GM19193 (cell line): Measurements from ENCODE around the gene ITPK1.

Experiments used
- POLR2A ChIP-seq: IDR thresholded peaks from 4 replicates; pipeline ENCODE4 v1.6.1; 2011; ENCODE audit not compliant: insufficient read depth, insufficient read length; ENCODE audit errors: extremely low read depth

Gene ITPK1

DNA sequence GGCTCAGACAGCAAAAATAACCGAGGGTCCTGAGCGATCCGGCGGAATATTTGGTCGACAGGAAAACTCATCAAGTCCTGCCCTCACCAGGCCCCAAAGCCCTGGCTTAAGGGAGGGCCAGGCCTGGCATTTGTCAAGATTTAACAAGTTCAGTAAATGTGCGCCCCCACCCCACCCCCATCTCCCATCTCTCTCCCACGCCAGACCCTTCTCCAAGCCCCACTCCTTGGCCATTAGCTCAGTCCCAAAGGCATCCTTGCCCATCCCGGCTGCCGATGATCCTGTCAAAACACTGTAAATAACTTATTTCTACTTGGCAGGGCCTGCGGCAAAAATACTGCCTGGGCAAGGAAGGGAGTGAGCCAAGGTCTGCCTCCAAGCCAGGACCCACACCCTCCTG lies 52.8 kb downstream of the ITPK1 start:
- TF ChIP-seq POLR2A, result no peak

DNA sequence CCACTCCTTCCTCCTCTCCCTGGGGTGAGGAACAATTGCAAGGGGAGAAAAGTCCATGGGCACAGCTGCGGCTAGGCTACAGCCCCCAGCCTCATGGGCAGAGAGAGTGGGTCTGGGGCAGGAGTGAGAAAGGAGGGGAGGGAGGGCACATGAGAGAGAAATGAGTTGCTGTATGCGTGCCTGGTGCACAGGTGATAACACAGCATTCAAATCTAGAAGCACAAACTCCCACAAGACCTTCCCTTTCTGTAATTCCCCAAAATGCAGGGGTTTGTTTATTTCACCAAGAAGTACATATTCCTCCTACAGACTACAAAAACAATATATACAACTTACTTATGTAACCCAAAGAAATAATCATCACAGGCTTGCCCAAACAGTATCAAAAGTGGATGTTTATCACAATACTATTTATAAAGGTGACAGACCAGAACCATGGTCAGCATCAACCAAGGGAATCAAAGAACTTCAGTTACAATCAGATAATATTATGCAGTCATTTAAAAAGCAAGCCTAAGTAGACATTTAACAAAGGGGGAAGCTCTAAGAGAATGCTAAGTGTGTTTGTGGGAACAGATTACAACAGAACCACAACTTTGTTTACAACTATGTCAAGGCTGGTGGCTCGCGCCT lies 54.2 kb downstream of the ITPK1 start:
- TF ChIP-seq POLR2A, result no peak

- TF ChIP-seq POLR2A, result no peak
Measured at GRCh38 chr14:93060841-93061240, 54.9 kb downstream of the ITPK1 start.

GRCh38 chr14:93059917-93060545 lies 55.7 kb downstream of the ITPK1 start:
- no peak for TF ChIP-seq POLR2A

DNA sequence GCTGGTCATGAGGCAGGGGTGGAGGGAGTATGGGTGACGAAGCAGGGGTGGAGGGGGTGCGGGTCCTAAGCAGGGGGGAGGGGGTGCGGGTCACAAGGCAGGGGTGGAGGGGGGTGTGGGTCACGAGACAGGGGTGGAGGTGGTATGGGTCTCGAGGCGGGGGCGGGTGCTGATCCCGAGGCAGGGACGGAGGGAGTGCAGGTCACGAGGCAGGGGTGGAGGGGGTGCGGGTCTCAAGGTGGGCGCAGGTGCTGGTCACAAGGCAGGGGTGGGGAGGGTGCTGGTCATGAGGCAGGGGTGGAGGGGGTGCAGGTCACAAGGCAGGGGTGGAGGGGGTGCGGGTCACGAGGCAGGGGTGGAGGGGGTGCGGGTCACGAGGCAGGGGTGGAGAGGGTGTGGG lies 56.5 kb downstream of the ITPK1 start:
- TF ChIP-seq POLR2A, result no peak

- no peak for TF ChIP-seq POLR2A
Measured at GRCh38 chr14:93057586-93058280, 58.0 kb downstream of the ITPK1 start.

DNA sequence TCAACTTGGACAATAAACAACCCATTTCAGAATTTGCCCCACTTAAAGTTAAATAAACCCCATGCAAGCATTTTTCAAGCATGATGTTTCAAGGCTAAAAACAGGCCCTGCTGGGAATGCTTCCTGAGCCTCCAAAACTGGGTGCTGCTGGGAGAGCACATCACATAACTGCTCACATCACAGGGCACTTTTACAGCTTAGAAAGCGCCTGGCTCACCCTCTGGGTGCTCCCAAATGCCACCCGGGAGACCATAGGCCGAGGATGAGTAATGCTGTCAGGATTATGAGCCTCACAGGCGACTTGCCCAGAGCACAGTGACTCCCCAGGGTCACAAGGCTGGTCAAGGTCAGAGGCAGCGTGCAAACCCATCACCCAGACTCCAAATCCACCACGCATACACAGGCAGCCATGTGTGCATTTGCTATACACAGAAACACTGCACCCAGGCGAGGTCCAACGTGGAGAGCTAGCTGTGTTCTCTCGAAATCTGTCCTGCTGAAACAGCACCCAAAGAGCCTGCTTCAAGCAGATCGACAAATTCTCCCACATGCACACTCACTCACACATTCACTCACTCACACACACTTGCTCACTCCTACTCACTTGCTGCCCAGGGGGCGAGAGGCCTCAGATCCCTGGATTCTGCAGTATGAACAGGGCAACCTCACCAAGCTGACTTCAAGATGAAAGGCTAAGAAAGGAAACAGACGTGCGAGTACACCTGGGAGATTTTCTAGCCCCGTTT lies 58.7 kb downstream of the ITPK1 start:
- no peak for TF ChIP-seq POLR2A

GRCh38 chr14:93056166-93056839 lies 59.4 kb downstream of the ITPK1 start:
- TF ChIP-seq POLR2A, result no peak

DNA sequence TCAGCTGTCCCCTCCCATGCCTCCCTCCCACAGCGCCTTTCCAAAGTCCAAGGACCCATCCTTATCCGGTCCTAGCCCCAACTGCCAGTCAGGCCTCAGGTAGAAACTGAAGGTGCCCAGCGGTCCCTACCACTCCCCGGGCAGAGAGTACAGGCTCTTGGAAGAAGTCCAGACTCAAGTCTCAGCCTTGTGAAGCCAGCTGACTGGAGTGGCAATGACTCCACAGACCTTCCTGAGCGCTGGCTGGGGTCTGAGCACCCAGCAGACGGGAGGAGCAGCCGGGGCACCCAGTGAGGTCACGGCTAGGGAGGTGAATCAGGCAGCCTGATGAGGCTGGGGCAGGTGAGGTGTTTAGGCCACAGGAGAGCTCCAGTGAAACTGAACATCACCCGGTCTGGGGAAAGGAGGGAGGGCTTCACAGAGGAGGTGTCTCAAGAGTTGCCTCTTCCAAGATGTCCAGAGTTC lies 60.0 kb downstream of the ITPK1 start:
- no peak for TF ChIP-seq POLR2A

GRCh38 chr14:93054876-93055275 lies 60.8 kb downstream of the ITPK1 start:
- no peak for TF ChIP-seq POLR2A

- no peak for TF ChIP-seq POLR2A
Measured at GRCh38 chr14:93054006-93054405, 61.7 kb downstream of the ITPK1 start.

- no peak for TF ChIP-seq POLR2A
Measured at GRCh38 chr14:93051600-93052546, 63.9 kb downstream of the ITPK1 start.

DNA sequence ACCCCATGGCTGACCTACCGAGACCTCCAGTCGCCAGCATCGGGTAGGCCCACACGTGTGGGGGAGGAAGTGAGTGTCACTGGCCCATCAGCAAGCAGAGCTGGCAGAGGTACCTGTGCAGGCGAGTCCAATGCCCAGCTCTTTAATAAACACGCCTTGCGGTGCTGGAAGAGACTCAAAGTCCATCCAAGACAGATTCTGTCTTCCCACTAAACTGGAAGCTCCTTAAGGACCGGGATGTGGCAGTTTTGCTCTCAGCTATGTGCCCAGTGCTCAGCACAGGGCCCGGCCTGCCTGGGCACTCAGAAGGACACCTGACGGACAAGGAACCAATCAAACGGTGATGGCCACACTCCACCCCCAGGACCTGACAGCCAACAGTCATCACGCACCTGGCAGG lies 65.0 kb downstream of the ITPK1 start:
- no peak for TF ChIP-seq POLR2A
